ENCODE results near the gene CDK15. TPM values are rescaled to one million over a fixed set of nuclear protein-coding genes. Genes with fewer than 3 reads are reported as not detected.

The CDK15 gene
- total RNA-seq, 4 donors from 2014 or later, result 0.83 to 3.9 (median 1.4) TPM

- H3K4me3 ChIP-seq, result no peak overlapping the region
- no peak overlapping the region for H3K27ac ChIP-seq (replicated peaks in 1 of 4)
- H3K27me3 ChIP-seq, result no peaks in the 10 kb centered on the region
- peaks cover 0 to 24% (median 11%) of the 10 kb centered on the region in 4 donors for H3K36me3 ChIP-seq
- intact Hi-C loops (cut with DNase I), result no loop called here
- peaks cover 13 to 18% (median 17%) of the 10 kb centered on the region in 4 donors for H3K4me1 ChIP-seq
- H3K9me3 ChIP-seq, result no peaks in the 10 kb centered on the region
- WGBS, result 85% methylated on average over 4 of the region's 4 CpGs
- DNase-seq (ENCODE audit: extremely low spot score), result no peak
- no peak for TF ChIP-seq POLR2AphosphoS5 (IDR thresholded peaks at IDR 0.05)
Measured at GRCh38 chr2:201769666-201770373, 36.5 kb upstream of the CDK15 start.

- intact Hi-C loops (cut with DNase I), result no loop called here
- H3K36me3 ChIP-seq, result no peaks in the 10 kb centered on the region
- H3K27me3 ChIP-seq, result no peaks in the 10 kb centered on the region
- peaks cover 10 to 26% (median 14%) of the 10 kb centered on the region in 4 donors for H3K4me1 ChIP-seq
- 84% methylated on average over 1 of the region's 1 CpG for WGBS
- no peak overlapping the region for H3K4me3 ChIP-seq
- no peak overlapping the region for H3K27ac ChIP-seq (replicated peaks in 1 of 4)
- TF ChIP-seq EP300 (IDR thresholded peaks at IDR 0.05) (no peak), CTCF (IDR thresholded peaks at IDR 0.05) (no peak), POLR2AphosphoS5 (IDR thresholded peaks at IDR 0.05) (no peak), POLR2A (IDR thresholded peaks at IDR 0.05; ENCODE audit: low read depth) (no peak)
- H3K9me3 ChIP-seq, result no peaks in the 10 kb centered on the region
- DNase-seq (ENCODE audit: extremely low spot score), result no peak
Measured at GRCh38 chr2:201773990-201774389, 32.3 kb upstream of the CDK15 start.

- no peak overlapping the region for H3K27ac ChIP-seq (replicated peaks in 1 of 4)
- H3K4me1 ChIP-seq, result peaks cover 10 to 27% (median 15%) of the 10 kb centered on the region in 4 donors
- H3K27me3 ChIP-seq, result no peaks in the 10 kb centered on the region
- no peaks in the 10 kb centered on the region for H3K36me3 ChIP-seq
- no peak for DNase-seq (ENCODE audit: extremely low spot score)
- no peaks in the 10 kb centered on the region for H3K9me3 ChIP-seq
- no peak for TF ChIP-seq POLR2AphosphoS5 (IDR thresholded peaks at IDR 0.05)
- no peak for TF ChIP-seq EP300 (IDR thresholded peaks at IDR 0.05)
- no peak for TF ChIP-seq CTCF (IDR thresholded peaks at IDR 0.05)
- no peak for TF ChIP-seq POLR2A (IDR thresholded peaks at IDR 0.05; ENCODE audit: low read depth)
- intact Hi-C loops (cut with DNase I), result no loop called here
- H3K4me3 ChIP-seq, result no peak overlapping the region
- 93% methylated on average over 2 of the region's 2 CpGs for WGBS
Measured at GRCh38 chr2:201774546-201774945, 31.8 kb upstream of the CDK15 start.

GRCh38 chr2:201775326-201775725 is 31.0 kb upstream of the CDK15 start:
- Histone ChIP-seq H3K27ac (replicated peaks in 1 of 4) (no peak overlapping the region), H3K4me1 (peaks cover 14 to 32% (median 20%) of the 10 kb centered on the region in 4 donors), H3K9me3 (no peaks in the 10 kb centered on the region), H3K4me3 (no peak overlapping the region), H3K27me3 (no peaks in the 10 kb centered on the region), H3K36me3 (no peaks in the 10 kb centered on the region)
- intact Hi-C loops (cut with DNase I), result no loop called here
- WGBS, result 100% methylated on average over 1 of the region's 1 CpG
- no peak for DNase-seq (ENCODE audit: extremely low spot score)
- TF ChIP-seq CTCF (IDR thresholded peaks at IDR 0.05), result no peak
- no peak for TF ChIP-seq EP300 (IDR thresholded peaks at IDR 0.05)
- no peak for TF ChIP-seq POLR2AphosphoS5 (IDR thresholded peaks at IDR 0.05)
- no peak for TF ChIP-seq POLR2A (IDR thresholded peaks at IDR 0.05; ENCODE audit: low read depth)

GRCh38 chr2:201777043-201777442 is 29.3 kb upstream of the CDK15 start:
- TF ChIP-seq CTCF (IDR thresholded peaks at IDR 0.05) (no peak), EP300 (IDR thresholded peaks at IDR 0.05) (no peak), POLR2A (IDR thresholded peaks at IDR 0.05; ENCODE audit: low read depth) (no peak), POLR2AphosphoS5 (IDR thresholded peaks at IDR 0.05) (no peak)
- H3K27ac ChIP-seq (replicated peaks in 1 of 4), result no peak overlapping the region

More at GRCh38 chr2:201777043-201777442, 29.3 kb upstream of the CDK15 start:
- Histone ChIP-seq H3K27me3 (no peaks in the 10 kb centered on the region), H3K4me3 (no peak overlapping the region), H3K36me3 (no peaks in the 10 kb centered on the region), H3K4me1 (peaks cover 21 to 32% (median 25%) of the 10 kb centered on the region in 4 donors), H3K9me3 (no peaks in the 10 kb centered on the region)
- intact Hi-C loops (cut with DNase I), result no loop called here
- DNase-seq (ENCODE audit: extremely low spot score), result no peak
